Measurements from ENCODE around the gene TNNT3. TPM values are rescaled to one million over a fixed set of nuclear protein-coding genes. Genes with fewer than 3 reads are reported as not detected.

TNNT3 gene
- total RNA-seq, 1 experiment from 2014 or later: 0.71 TPM

- no peaks in the 10 kb centered on the region for H3K9me2 ChIP-seq (ENCODE audit: insufficient read depth)
- no peak overlapping the region for H3K27ac ChIP-seq (ENCODE audit: low read depth, low read length)
- no peaks in the 10 kb centered on the region for H3K27me3 ChIP-seq (ENCODE audit: insufficient read depth, low read length)
- CTCF ChIA-PET: no interaction called here
- no peaks in the 10 kb centered on the region for H4K20me1 ChIP-seq (ENCODE audit: insufficient read depth)
- POLR2A ChIA-PET: no interaction called here
- H3K4me3 ChIP-seq (replicated peaks in 1 of 2; ENCODE audit: low read depth in 1 of 2, low read length in 2 of 2): no peak overlapping the region
- peaks cover 0 to 4% of the 10 kb centered on the region in 2 experiments; a peak in 1 of 4 replicates for H3K4me1 ChIP-seq (ENCODE audit: control insufficient read depth in 1 of 2, insufficient read depth in 2 of 2, low read length in 2 of 2)
- intact Hi-C loops (cut with micrococcal nuclease): no loop called here
- no peak overlapping the region for H3K9ac ChIP-seq (ENCODE audit: low read length)
- H3K79me2 ChIP-seq (ENCODE audit: insufficient read depth, low read length): no peaks in the 10 kb centered on the region
- RAD21 ChIA-PET (ENCODE audit: low non-redundant PET in 1 of 2, low total read pairs in 2 of 2, uncharacterized antibody in 2 of 2, unreplicated experiment in 2 of 2): no interaction called here
- ATAC-seq: no peak
- BruUV-seq (replicated peaks): no TSS peak
- no peak overlapping the region for H2AFZ ChIP-seq (ENCODE audit: low read depth, low read length, poor library complexity, severe bottlenecking)
- no peaks in the 10 kb centered on the region for H3K9me3 ChIP-seq (ENCODE audit: control insufficient read depth in 1 of 2, insufficient read depth in 1 of 2, low read depth in 1 of 2, low read length in 2 of 2)
- no peak overlapping the region for H3K4me2 ChIP-seq (ENCODE audit: low read length)
- DNase-seq (ENCODE audit: low read depth, low spot score): no peak
- TF ChIP-seq SRF (IDR thresholded peaks at IDR 0.05; ENCODE audit: low read depth): no peak
- no peak for TF ChIP-seq CEBPB (IDR thresholded peaks at IDR 0.05; ENCODE audit: low read depth)
- no peak for TF ChIP-seq ZNF274 (IDR thresholded peaks at IDR 0.05; ENCODE audit: low read depth, low read length)
- TF ChIP-seq ZBTB33 (IDR thresholded peaks at IDR 0.05; ENCODE audit: extremely low read depth, insufficient replicate concordance, low read length): no peak
- TF ChIP-seq TCF7L2 (IDR thresholded peaks at IDR 0.05; ENCODE audit: borderline replicate concordance, extremely low read depth, insufficient read depth, insufficient read length): no peak
- TF ChIP-seq CBX3 (IDR thresholded peaks at IDR 0.05; ENCODE audit: low read depth): no peak
- TF ChIP-seq REST (IDR thresholded peaks at IDR 0.05; ENCODE audit: low read depth): no peak
- TF ChIP-seq ELF1 (IDR thresholded peaks at IDR 0.05; ENCODE audit: borderline replicate concordance, low read depth): no peak
- TF ChIP-seq EZH2phosphoT487 (IDR thresholded peaks at IDR 0.05; ENCODE audit: borderline replicate concordance): no peak
- TF ChIP-seq POLR2AphosphoS5 (IDR thresholded peaks at IDR 0.05; ENCODE audit: low read depth, low read length): no peak
- no peak for TF ChIP-seq EZH2 (IDR thresholded peaks at IDR 0.05)
- TF ChIP-seq MAX (IDR thresholded peaks at IDR 0.05): no peak
- no peak for TF ChIP-seq SIN3A (IDR thresholded peaks at IDR 0.05; ENCODE audit: low read depth)
- TF ChIP-seq RAD21 (IDR thresholded peaks at IDR 0.05; ENCODE audit: low read depth): no peak
- TF ChIP-seq FOSL1 (IDR thresholded peaks at IDR 0.05; ENCODE audit: low read depth): no peak
- no peak for TF ChIP-seq JUND (IDR thresholded peaks at IDR 0.05)
- TF ChIP-seq CTCF (IDR thresholded peaks at IDR 0.05 in 2 of 3, conservative IDR thresholded peaks at IDR 0.05 in 1 of 3; ENCODE audit: borderline replicate concordance in 1 of 3, insufficient read depth in 1 of 3, low read depth in 2 of 3, low read length in 2 of 3): no peak
- TF ChIP-seq POLR2A (IDR thresholded peaks at IDR 0.05; ENCODE audit: borderline replicate concordance, extremely low read depth, insufficient read depth, insufficient read length): no peak
- no peaks in the 10 kb centered on the region for H3K36me3 ChIP-seq (ENCODE audit: control insufficient read depth in 1 of 2, insufficient read depth in 2 of 2, low read length in 2 of 2)
Observed at GRCh38 chr11:1878137-1879031, 41.1 kb upstream of the TNNT3 start.
